ENCODE measurements around the gene RECQL5. TPM values are rescaled to one million over a fixed set of nuclear protein-coding genes. Genes with fewer than 3 reads are reported as not detected.

RECQL5 gene
- total and polyA plus RNA-seq, 2 of the 8 experiments (the other 6 are each of a cell fraction or from before 2014, with no cell fraction given): 15.1 to 41.1 TPM

- TF ChIP-seq USF2 (IDR thresholded peaks at IDR 0.05; ENCODE audit: low read length) (no peak), SIRT6 (IDR thresholded peaks at IDR 0.05; ENCODE audit: low read length) (no peak), TBP (IDR thresholded peaks at IDR 0.05; ENCODE audit: low read depth, low read length) (no peak), POLR2A (IDR thresholded peaks at IDR 0.05; ENCODE audit: control extremely low read depth in 1 of 2, low read depth in 2 of 2, low read length in 2 of 2) (no peak), NRF1 (IDR thresholded peaks at IDR 0.05; ENCODE audit: low read depth, low read length) (no peak), MAX (IDR thresholded peaks at IDR 0.05) (no peak)
These were observed 29.4 kb downstream of the RECQL5 start (continued) for GRCh38 chr17:75637551-75637950.

Measured in H1 (cell line).